HL-60/S4 treated with phorbol 12-myristate 13-acetate at 8.2 ng/mL for 4 days and 3 days (cell line): ENCODE data around the gene RSPH10B2.
"Not testable (repeated sequence)": the region's sequence is repeated elsewhere in the genome, so short reads cannot be mapped to it uniquely, and the experiment has no call there.

Experiments
- in situ Hi-C: fragments of 300-500 bp; cut with MboI; formaldehyde crosslinking; loops from 2 replicates; pipeline ENCODE4 v1.15.0; 2022; ENCODE audit warnings: low sequenced_read_pairs

The RSPH10B2 gene

DNA sequence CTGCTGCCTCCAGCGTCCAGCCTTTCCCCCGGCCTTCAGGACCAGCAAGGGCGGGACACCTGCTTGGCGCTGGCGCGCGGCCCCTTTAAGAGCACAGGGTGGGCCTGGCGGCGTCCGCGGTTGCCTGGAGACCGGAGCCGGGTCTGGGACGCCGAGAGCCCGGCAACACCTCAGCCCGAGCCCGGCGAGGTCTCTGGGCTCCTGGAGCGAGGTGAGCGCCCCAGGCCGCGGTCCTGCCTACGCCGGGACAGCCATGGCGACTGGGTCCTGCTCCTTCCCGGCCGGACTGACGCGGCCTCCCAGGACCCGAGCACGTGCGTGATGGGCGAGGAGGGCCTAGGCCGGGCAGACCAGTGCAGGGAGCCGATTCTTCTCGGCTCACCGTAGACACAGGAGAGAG is at the start of gene RSPH10B2:
Gene RSPH10B2 (plus strand): TSS at position 140 of the 400 bp plus-strand sequence. CDS start 3,575 bp downstream, outside the sequence.
- in situ Hi-C loops, result not testable (repeated sequence)

GRCh38 chr7:6705959-6706665 is 47.8 kb upstream of the RSPH10B2 start:
- in situ Hi-C loops, result no loop called here

- in situ Hi-C loops, result no loop called here
These were observed 47.1 kb upstream of the RSPH10B2 start, which contains the start of gene ZNF12 for GRCh38 chr7:6706666-6707407. Gene ZNF12 (minus strand): TSS chr7:6706947. CDS start chr7:6705173, 1,774 bp downstream.

- in situ Hi-C loops, result no loop called here
These were observed 45.6 kb upstream of the RSPH10B2 start for GRCh38 chr7:6708304-6708703.

GRCh38 chr7:6709808-6710207 is 44.1 kb upstream of the RSPH10B2 start:
- in situ Hi-C loops, result no loop called here

DNA sequence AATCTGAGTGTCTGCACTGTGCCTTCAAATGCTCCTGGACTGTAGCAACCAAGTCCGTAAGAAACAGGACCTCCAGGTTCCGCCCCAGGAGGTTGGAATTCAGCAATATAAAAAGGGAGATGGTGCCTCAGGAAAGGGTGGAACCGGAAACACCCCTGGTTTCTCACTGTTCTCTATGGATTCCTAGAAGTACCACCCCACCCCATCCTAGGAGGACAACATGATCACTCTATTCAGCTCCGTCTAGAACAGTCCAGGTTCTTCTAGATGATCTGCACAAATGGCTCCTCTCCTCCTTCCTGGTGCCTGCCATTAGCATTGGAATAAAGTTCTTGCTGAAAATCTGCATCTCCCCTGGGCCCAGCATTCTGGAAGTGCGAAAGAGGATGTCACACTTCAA is 39.5 kb upstream of the RSPH10B2 start:
- in situ Hi-C loops, result no loop called here

GRCh38 chr7:6715898-6716297 is 38.0 kb upstream of the RSPH10B2 start:
- in situ Hi-C loops, result not testable (repeated sequence)

GRCh38 chr7:6718124-6718523 is 35.8 kb upstream of the RSPH10B2 start:
- in situ Hi-C loops, result no loop called here

GRCh38 chr7:6724351-6724750 is 29.6 kb upstream of the RSPH10B2 start:
- in situ Hi-C loops, result not testable (repeated sequence)

DNA sequence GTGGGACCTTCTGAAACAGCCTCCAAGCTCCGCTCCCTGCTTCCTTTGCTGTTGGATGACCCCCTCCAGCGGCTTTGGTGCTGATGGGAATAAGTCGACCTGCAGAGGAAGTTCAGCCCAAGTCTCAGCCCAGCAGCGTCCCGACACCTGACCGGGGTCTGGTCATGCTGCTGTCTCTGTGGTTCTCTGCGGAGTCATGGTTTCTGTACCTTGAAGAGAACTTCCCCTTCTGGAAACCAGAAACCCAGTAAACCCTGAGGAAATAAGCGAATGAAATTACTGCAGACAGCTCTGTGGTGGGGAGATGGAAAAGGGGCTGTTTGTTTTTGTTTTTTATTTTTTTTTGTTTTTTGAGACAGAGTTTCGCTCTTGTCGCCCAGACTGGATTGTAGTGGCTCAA is 28.9 kb upstream of the RSPH10B2 start:
- in situ Hi-C loops, result loop anchor here (25.0 kb wide), 1 partner anchor 88 kb away; the partner anchor contains the start of gene ZNF316

DNA sequence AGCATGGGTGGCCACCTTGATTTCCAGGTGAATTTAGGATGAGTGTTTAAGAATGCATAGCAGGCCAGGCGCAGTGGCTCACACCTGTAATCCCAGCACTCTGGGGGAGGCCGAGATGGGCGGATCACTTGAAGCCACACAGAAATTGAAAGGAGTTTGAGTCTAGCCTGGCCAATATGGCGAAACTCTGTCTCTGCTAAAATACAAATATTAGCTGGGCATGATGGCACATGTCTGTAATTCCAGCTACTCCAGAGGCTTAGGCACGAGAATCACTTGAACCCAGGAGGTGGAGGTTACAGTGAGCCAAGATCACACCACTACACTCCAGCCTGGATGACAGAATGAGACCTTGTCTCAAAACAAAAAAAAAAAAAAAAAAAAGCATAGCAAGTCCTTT is 27.6 kb upstream of the RSPH10B2 start:
- in situ Hi-C loops, result loop anchor here (25.0 kb wide), 1 partner anchor 89 kb away; the partner anchor contains the start of gene ZNF316

DNA sequence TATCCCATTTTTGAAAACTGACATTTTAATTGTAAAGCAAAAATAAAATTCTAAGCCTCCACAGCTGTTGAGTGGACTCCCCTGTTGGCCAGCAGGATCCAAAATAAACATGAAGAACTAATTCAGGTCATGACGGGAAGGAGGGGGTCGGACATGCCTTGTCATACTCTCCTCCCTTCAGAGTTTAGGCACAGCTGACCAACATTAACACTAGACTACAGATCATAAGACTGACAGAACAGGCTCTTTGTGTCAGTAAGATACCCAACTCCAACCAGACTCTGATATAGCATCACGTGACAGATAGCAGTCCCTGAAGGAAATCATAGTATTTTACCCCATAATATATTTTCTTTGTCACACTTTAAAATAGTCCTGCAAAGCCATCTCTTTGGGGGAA is 26.2 kb upstream of the RSPH10B2 start:
- in situ Hi-C loops, result loop anchor here (25.0 kb wide), 1 partner anchor 90 kb away; the partner anchor contains the start of gene ZNF316

GRCh38 chr7:6728893-6729491 is 24.9 kb upstream of the RSPH10B2 start:
- in situ Hi-C loops, result loop anchor here (25.0 kb wide), 1 partner anchor 92 kb away; the partner anchor contains the start of gene ZNF316

GRCh38 chr7:6729492-6730342 is 24.2 kb upstream of the RSPH10B2 start:
- in situ Hi-C loops, result loop anchor here (25.0 kb wide), 1 partner anchor 92 kb away; the partner anchor contains the start of gene ZNF316

GRCh38 chr7:6730343-6730633 is 23.6 kb upstream of the RSPH10B2 start:
- in situ Hi-C loops, result loop anchor here (25.0 kb wide), 1 partner anchor 93 kb away; the partner anchor contains the start of gene ZNF316

GRCh38 chr7:6738415-6738814 is 15.5 kb upstream of the RSPH10B2 start:
- in situ Hi-C loops, result loop anchor here (25.0 kb wide), 1 partner anchor 101 kb away; the partner anchor contains the start of gene ZNF316

DNA sequence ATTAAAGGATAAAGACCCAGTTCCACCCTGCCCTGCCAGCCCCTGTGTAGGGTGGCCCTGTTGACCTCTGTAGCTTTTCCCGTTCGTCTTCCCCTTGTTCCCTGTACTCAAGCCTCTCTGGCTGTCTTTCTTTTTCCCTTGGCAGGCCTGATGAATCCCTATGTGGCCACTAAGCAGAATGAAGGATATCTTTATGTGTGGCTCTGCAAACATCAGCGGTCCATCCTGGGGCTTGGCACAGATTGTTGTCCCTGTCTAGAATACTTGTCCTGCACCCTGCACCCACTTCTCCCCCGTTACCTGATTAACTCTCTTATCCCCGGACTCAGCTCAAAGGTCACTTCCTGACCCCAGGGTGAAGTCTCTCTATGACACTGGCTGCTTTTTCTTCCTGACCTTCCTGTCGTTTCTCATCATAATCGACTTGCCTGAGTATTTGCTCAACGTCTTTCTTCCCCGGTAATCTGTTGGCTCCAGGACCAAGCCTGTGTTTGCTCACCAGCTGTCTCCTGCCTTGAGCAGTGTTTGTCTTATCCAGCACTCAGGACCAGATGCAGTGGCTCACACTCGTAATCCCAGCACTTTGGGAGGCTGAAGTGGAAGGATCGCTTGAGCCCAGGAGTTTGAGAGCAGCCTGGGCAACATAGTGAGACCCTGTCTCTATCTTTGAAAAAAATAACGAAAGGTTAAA is 9.3 kb upstream of the RSPH10B2 start:
- in situ Hi-C loops, result loop anchor here (25.0 kb wide), 1 partner anchor 107 kb away; the partner anchor contains the start of gene ZNF316

GRCh38 chr7:6749335-6749734 is 4.6 kb upstream of the RSPH10B2 start:
- in situ Hi-C loops, result loop anchor here (25.0 kb wide), 1 partner anchor 112 kb away; the partner anchor contains the start of gene ZNF316

DNA sequence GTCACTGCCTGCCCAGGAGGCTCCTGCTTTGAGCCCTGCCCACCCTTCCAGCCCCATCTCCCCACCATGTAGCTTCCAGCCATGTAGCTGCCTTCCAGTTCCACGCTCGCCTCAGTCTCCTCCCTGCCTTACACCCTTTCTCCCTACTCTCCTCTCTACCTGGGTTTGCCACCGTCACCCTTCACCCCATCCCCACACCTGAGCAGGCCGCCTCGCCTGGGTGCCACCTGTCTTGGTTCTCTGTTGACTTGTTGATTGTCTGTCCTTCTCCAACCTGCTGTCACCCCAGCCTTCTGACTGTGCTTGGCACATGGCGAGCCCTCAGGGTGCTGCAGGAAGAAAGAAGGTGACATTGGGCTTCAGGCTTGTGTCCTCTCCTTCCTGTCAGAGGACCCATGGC is 3.7 kb upstream of the RSPH10B2 start:
- in situ Hi-C loops, result not testable (repeated sequence)

GRCh38 chr7:6761186-6761585 is 7.3 kb downstream of the RSPH10B2 start:
- in situ Hi-C loops, result not testable (repeated sequence)
